ENCODE results near the gene GFM2.

Gene GFM2

GRCh38 chr5:74787424-74787823 is 20.5 kb upstream of the GFM2 start:
- Histone ChIP-seq H3K36me3 (ENCODE audit: control insufficient read depth, insufficient read depth, low read length) (no peaks in the 10 kb centered on the region), H3K4me3 (replicated peaks; ENCODE audit: low read depth, low read length) (no peak overlapping the region), H3K27me3 (replicated peaks; ENCODE audit: control insufficient read depth, insufficient read depth, low read length) (no peaks in the 10 kb centered on the region)
- TF ChIP-seq CTCF (IDR thresholded peaks at IDR 0.05; ENCODE audit: insufficient read depth, low read length, poor library complexity, severe bottlenecking) = no peak
- no peak for DNase-seq (ENCODE audit: extremely low read depth, insufficient read length)

- H3K36me3 ChIP-seq (ENCODE audit: control insufficient read depth, insufficient read depth, low read length) = no peaks in the 10 kb centered on the region
These were observed 19.9 kb upstream of the GFM2 start for GRCh38 chr5:74786851-74787250.

GRCh38 chr5:74778609-74779008 is 11.7 kb upstream of the GFM2 start:
- no peak for DNase-seq (ENCODE audit: extremely low read depth, insufficient read length)
- Histone ChIP-seq H3K36me3 (ENCODE audit: control insufficient read depth, insufficient read depth, low read length) (no peaks in the 10 kb centered on the region; the same call in none of the 2 replicates), H3K4me3 (replicated peaks; ENCODE audit: low read depth, low read length) (no peak overlapping the region), H3K27me3 (replicated peaks; ENCODE audit: control insufficient read depth, insufficient read depth, low read length) (no peaks in the 10 kb centered on the region)
- TF ChIP-seq CTCF (IDR thresholded peaks at IDR 0.05; ENCODE audit: insufficient read depth, low read length, poor library complexity, severe bottlenecking) = no peak

More at GRCh38 chr5:74786851-74787250, 19.9 kb upstream of the GFM2 start:
- TF ChIP-seq CTCF (IDR thresholded peaks at IDR 0.05; ENCODE audit: insufficient read depth, low read length, poor library complexity, severe bottlenecking) = peak; percentile 3
- DNase-seq (ENCODE audit: extremely low read depth, insufficient read length) = no peak
- Histone ChIP-seq H3K4me3 (replicated peaks; ENCODE audit: low read depth, low read length) (no peak overlapping the region), H3K27me3 (replicated peaks; ENCODE audit: control insufficient read depth, insufficient read depth, low read length) (no peaks in the 10 kb centered on the region)

GRCh38 chr5:74772359-74772758 is 5.4 kb upstream of the GFM2 start:
- peaks cover 1% of the 10 kb centered on the region for H3K36me3 ChIP-seq (ENCODE audit: control insufficient read depth, insufficient read depth, low read length)
- no peak for TF ChIP-seq CTCF (IDR thresholded peaks at IDR 0.05; ENCODE audit: insufficient read depth, low read length, poor library complexity, severe bottlenecking)
- no peak overlapping the region for H3K4me3 ChIP-seq (replicated peaks; ENCODE audit: low read depth, low read length)
- no peak for DNase-seq (ENCODE audit: extremely low read depth, insufficient read length)
- no peaks in the 10 kb centered on the region for H3K27me3 ChIP-seq (replicated peaks; ENCODE audit: control insufficient read depth, insufficient read depth, low read length)

GRCh38 chr5:74767579-74767913 is 629 bp upstream of the GFM2 start:
- Histone ChIP-seq H3K36me3 (ENCODE audit: control insufficient read depth, insufficient read depth, low read length) (peaks cover 1% of the 10 kb centered on the region), H3K4me3 (replicated peaks; ENCODE audit: low read depth, low read length) (peak overlapping the region; percentile 91), H3K27me3 (replicated peaks; ENCODE audit: control insufficient read depth, insufficient read depth, low read length) (no peaks in the 10 kb centered on the region)
- no peak for DNase-seq (ENCODE audit: extremely low read depth, insufficient read length)
- no peak for TF ChIP-seq CTCF (IDR thresholded peaks at IDR 0.05; ENCODE audit: insufficient read depth, low read length, poor library complexity, severe bottlenecking)

GRCh38 chr5:74766418-74766848 is 484 bp downstream of the GFM2 start:
- peak; percentile 9 for DNase-seq (ENCODE audit: extremely low read depth, insufficient read length)
- Histone ChIP-seq H3K36me3 (ENCODE audit: control insufficient read depth, insufficient read depth, low read length) (peaks cover 2% of the 10 kb centered on the region), H3K27me3 (replicated peaks; ENCODE audit: control insufficient read depth, insufficient read depth, low read length) (no peaks in the 10 kb centered on the region), H3K4me3 (replicated peaks; ENCODE audit: low read depth, low read length) (peak overlapping the region; percentile 91)
- TF ChIP-seq CTCF (IDR thresholded peaks at IDR 0.05; ENCODE audit: insufficient read depth, low read length, poor library complexity, severe bottlenecking) = peak; percentile 42
